ENCODE measurements around the gene AGAP2.
"Not testable (repeated sequence)": the region's sequence is repeated elsewhere in the genome, so short reads cannot be mapped to it uniquely, and the experiment has no call there.

The AGAP2 gene

GRCh38 chr12:57679697-57680096, 58.8 kb downstream of the AGAP2 start:
- peaks cover 0 to 3% of the 10 kb centered on the region in 2 donors for H3K27me3 ChIP-seq
- no peak overlapping the region for H3K27ac ChIP-seq
- H3K9me3 ChIP-seq, result no peaks in the 10 kb centered on the region
- no peaks in the 10 kb centered on the region for H3K4me1 ChIP-seq
- no peak for TF ChIP-seq CTCF (IDR thresholded peaks at IDR 0.05)
- DNase-seq, result no peak
- H3K36me3 ChIP-seq, result no peaks in the 10 kb centered on the region
- no peak overlapping the region for H3K4me3 ChIP-seq
- intact Hi-C loops (cut with DNase I; ENCODE audit: low total_unique reads), result no loop called here

- H3K4me1 ChIP-seq; H3K27me3 ChIP-seq; H3K9me3 ChIP-seq; intact Hi-C loops (cut with DNase I; ENCODE audit: low total_unique reads); H3K4me3 ChIP-seq; H3K27ac ChIP-seq; DNase-seq; H3K36me3 ChIP-seq: not testable (repeated sequence)
Observed at GRCh38 chr12:57677947-57678346, 60.6 kb downstream of the AGAP2 start.

GRCh38 chr12:57674691-57675090, 63.9 kb downstream of the AGAP2 start:
- no peaks in the 10 kb centered on the region for H3K4me1 ChIP-seq
- H3K9me3 ChIP-seq, result no peaks in the 10 kb centered on the region
- TF ChIP-seq CTCF (IDR thresholded peaks at IDR 0.05), result no peak
- no peak overlapping the region for H3K27ac ChIP-seq
- intact Hi-C loops (cut with DNase I; ENCODE audit: low total_unique reads), result no loop called here
- H3K36me3 ChIP-seq, result no peaks in the 10 kb centered on the region
- peaks cover 0 to 15% of the 10 kb centered on the region in 2 donors for H3K27me3 ChIP-seq
- no peak for DNase-seq
- H3K4me3 ChIP-seq, result no peak overlapping the region

Data from tibial artery (tissue), 4 donors.